Trophoblast cell (in vitro differentiated cells and primary cell): Measurements from ENCODE around the gene JPH3.

Experiments
- DNase-seq, 2 donors: peaks; one replicate each; pipeline ENCODE4 v3.0.0-alpha.2; 2016
- H2AFZ ChIP-seq: 2 replicates; pipeline ENCODE4 v1.6.1; 2013; ENCODE audit warnings: low read length, moderate library complexity, mild to moderate bottlenecking; ENCODE audit not compliant: insufficient read depth, poor library complexity
- H2AK5ac ChIP-seq: 2 replicates; pipeline ENCODE4 v1.6.1; 2013; ENCODE audit warnings: mild to moderate bottlenecking, low read length
- H2BK120ac ChIP-seq: 2 replicates; pipeline ENCODE4 v1.6.1; 2013; ENCODE audit warnings: low read length, mild to moderate bottlenecking, moderate library complexity; ENCODE audit not compliant: insufficient read depth, poor library complexity
- H2BK12ac ChIP-seq: 2 replicates; pipeline ENCODE4 v1.6.1; 2013; ENCODE audit warnings: mild to moderate bottlenecking, low read length, moderate library complexity
- H2BK5ac ChIP-seq: 2 replicates; pipeline ENCODE4 v1.6.1; 2013; ENCODE audit warnings: low read length, low read depth, moderate library complexity, mild to moderate bottlenecking; ENCODE audit not compliant: poor library complexity
- H3K14ac ChIP-seq: 2 replicates; pipeline ENCODE4 v1.6.1; 2013; ENCODE audit warnings: mild to moderate bottlenecking, low read length
- H3K18ac ChIP-seq: 2 replicates; pipeline ENCODE4 v1.6.1; 2013; ENCODE audit warnings: mild to moderate bottlenecking, low read length
- H3K23ac ChIP-seq: 2 replicates; pipeline ENCODE4 v1.6.1; 2013; ENCODE audit warnings: low read length
- H3K27ac ChIP-seq: 2 replicates; pipeline ENCODE4 v1.5.1; 2013; ENCODE audit warnings: low read depth, mild to moderate bottlenecking, inconsistent platforms, low read length, moderate library complexity
- H3K27me3 ChIP-seq: 2 replicates; pipeline ENCODE4 v1.6.1; 2013; ENCODE audit warnings: inconsistent platforms, mild to moderate bottlenecking, low read length, moderate library complexity; ENCODE audit not compliant: insufficient read depth
- H3K36me3 ChIP-seq, 2 experiments: 1 replicate in 1 of 2; 2 replicates in 1 of 2; pipeline ENCODE4 v1.6.1; 2013; ENCODE audit warnings: low read length in 2 of 2, mild to moderate bottlenecking in 2 of 2, moderate library complexity in 1 of 2; ENCODE audit not compliant: insufficient read depth in 2 of 2, control insufficient read depth in 1 of 2
- H3K4ac ChIP-seq: 2 replicates; pipeline ENCODE4 v1.6.1; 2013; ENCODE audit warnings: low read depth, mild to moderate bottlenecking, low read length, moderate library complexity
- H3K4me1 ChIP-seq, 2 experiments: 1 replicate in 1 of 2; 2 replicates in 1 of 2; pipeline ENCODE4 v1.6.1; 2013; ENCODE audit warnings: low read length in 2 of 2, mild to moderate bottlenecking in 2 of 2, moderate library complexity in 1 of 2; ENCODE audit not compliant: insufficient read depth in 2 of 2, control insufficient read depth in 1 of 2
- H3K4me2 ChIP-seq: 2 replicates; pipeline ENCODE4 v1.6.1; 2013; ENCODE audit warnings: inconsistent platforms, mild to moderate bottlenecking, low read length, moderate library complexity
- H3K4me3 ChIP-seq: 2 replicates; pipeline ENCODE4 v1.5.1; 2013; ENCODE audit warnings: mild to moderate bottlenecking, low read depth, low read length, inconsistent platforms
- H3K79me1 ChIP-seq: one replicate; pipeline ENCODE4 v1.6.1; 2013; ENCODE audit warnings: low read length
- H3K79me2 ChIP-seq: 2 replicates; pipeline ENCODE4 v1.6.1; 2013; ENCODE audit warnings: low read length, mild to moderate bottlenecking; ENCODE audit not compliant: control insufficient read depth, insufficient read depth, poor library complexity
- H3K9ac ChIP-seq: 2 replicates; pipeline ENCODE4 v1.6.1; 2013; ENCODE audit warnings: mild to moderate bottlenecking, low read length
- H3K9me3 ChIP-seq: 2 replicates; pipeline ENCODE4 v1.6.1; 2013; ENCODE audit warnings: low read depth, mild to moderate bottlenecking, control low read depth, inconsistent platforms, low read length; ENCODE audit not compliant: insufficient read depth
- H4K12ac ChIP-seq: 2 replicates; pipeline ENCODE4 v1.6.1; 2013; ENCODE audit warnings: low read depth, mild to moderate bottlenecking, low read length, moderate library complexity
- H4K8ac ChIP-seq: 2 replicates; pipeline ENCODE4 v1.6.1; 2013; ENCODE audit warnings: low read depth, mild to moderate bottlenecking, low read length, moderate library complexity
- H4K91ac ChIP-seq: one replicate; pipeline ENCODE4 v1.6.1; 2013; ENCODE audit warnings: low read depth, mild to moderate bottlenecking, low read length, moderate library complexity
- whole genome bisulfite sequencing: extraction: QIAGEN DNeasy Blood & Tissue Kit; methylation state at CpG from one replicate; pipeline ENCODE4 v1.1.7; 2013; ENCODE audit warnings: missing lambda C conversion rate; ENCODE audit not compliant: insufficient read length, insufficient coverage; ENCODE audit errors: extremely low coverage; 5-methylcytosine and 5-hydroxymethylcytosine counted together

JPH3 gene

GRCh38 chr16:87615621-87616041 is 13.3 kb downstream of the JPH3 start:
- no peak overlapping the region for H2BK5ac ChIP-seq
- no peaks in the 10 kb centered on the region for H3K4me1 ChIP-seq
- no peaks in the 10 kb centered on the region for H3K79me2 ChIP-seq
- no peak overlapping the region for H4K8ac ChIP-seq
- no peak overlapping the region for H2BK120ac ChIP-seq
- H3K36me3 ChIP-seq = no peaks in the 10 kb centered on the region
- H4K12ac ChIP-seq = no peak overlapping the region
- H3K9me3 ChIP-seq = peaks cover 2% of the 10 kb centered on the region
- H2AFZ ChIP-seq = no peak overlapping the region
- no peak overlapping the region for H3K14ac ChIP-seq
- no peaks in the 10 kb centered on the region for H3K27me3 ChIP-seq
- no peak overlapping the region for H4K91ac ChIP-seq
- H3K4me2 ChIP-seq = no peak overlapping the region
- no peak overlapping the region for H3K23ac ChIP-seq
- no peak overlapping the region for H3K9ac ChIP-seq
- H2AK5ac ChIP-seq = no peak overlapping the region
- no peak overlapping the region for H3K4ac ChIP-seq
- no peak overlapping the region for H3K18ac ChIP-seq
- H3K79me1 ChIP-seq = no peaks in the 10 kb centered on the region
- no CpG with 5 or more reads among the region's 19 CpGs for WGBS
- no peak overlapping the region for H2BK12ac ChIP-seq
- DNase-seq = no peak
- no peak overlapping the region for H3K4me3 ChIP-seq
- no peak overlapping the region for H3K27ac ChIP-seq

- Histone ChIP-seq H3K4ac (no peak overlapping the region), H3K4me1 (no peaks in the 10 kb centered on the region), H3K79me2 (no peaks in the 10 kb centered on the region), H3K14ac (no peak overlapping the region), H3K79me1 (no peaks in the 10 kb centered on the region), H3K23ac (no peak overlapping the region), H3K27me3 (no peaks in the 10 kb centered on the region), H3K36me3 (no peaks in the 10 kb centered on the region), H3K9ac (no peak overlapping the region), H2AFZ (no peak overlapping the region), H4K8ac (no peak overlapping the region), H4K91ac (no peak overlapping the region), H2BK5ac (no peak overlapping the region), H3K27ac (no peak overlapping the region), H3K9me3 (peaks cover 2% of the 10 kb centered on the region), H2BK120ac (no peak overlapping the region), H3K18ac (no peak overlapping the region), H4K12ac (no peak overlapping the region), H2BK12ac (no peak overlapping the region), H2AK5ac (no peak overlapping the region), H3K4me3 (no peak overlapping the region), H3K4me2 (no peak overlapping the region)
- no CpG with 5 or more reads among the region's 17 CpGs for WGBS
- DNase-seq = no peak
Observed at GRCh38 chr16:87616556-87616955, 14.2 kb downstream of the JPH3 start.

- no peaks in the 10 kb centered on the region for H3K4me1 ChIP-seq
- no peak overlapping the region for H3K4me3 ChIP-seq
- H3K9ac ChIP-seq = no peak overlapping the region
- no peaks in the 10 kb centered on the region for H3K79me1 ChIP-seq
- no peaks in the 10 kb centered on the region for H3K79me2 ChIP-seq
- H3K4me2 ChIP-seq = no peak overlapping the region
- H3K14ac ChIP-seq = no peak overlapping the region
- DNase-seq = no peak
- no peak overlapping the region for H3K4ac ChIP-seq
- WGBS = no CpG with 5 or more reads among the region's 12 CpGs
- no peak overlapping the region for H3K18ac ChIP-seq
- H3K27me3 ChIP-seq = no peaks in the 10 kb centered on the region
- H2BK5ac ChIP-seq = no peak overlapping the region
- no peak overlapping the region for H3K27ac ChIP-seq
- no peaks in the 10 kb centered on the region for H3K36me3 ChIP-seq
- no peak overlapping the region for H4K91ac ChIP-seq
- H4K8ac ChIP-seq = no peak overlapping the region
- H3K9me3 ChIP-seq = peaks cover 2% of the 10 kb centered on the region
- no peak overlapping the region for H3K23ac ChIP-seq
- H2BK120ac ChIP-seq = no peak overlapping the region
- H2AFZ ChIP-seq = no peak overlapping the region
- no peak overlapping the region for H2BK12ac ChIP-seq
- no peak overlapping the region for H2AK5ac ChIP-seq
- no peak overlapping the region for H4K12ac ChIP-seq
Observed at GRCh38 chr16:87618216-87618615, 15.9 kb downstream of the JPH3 start.

GRCh38 chr16:87619360-87620200 is 17.3 kb downstream of the JPH3 start:
- Histone ChIP-seq H2BK120ac (no peak overlapping the region), H3K27ac (no peak overlapping the region), H2AK5ac (no peak overlapping the region), H3K79me2 (no peaks in the 10 kb centered on the region), H3K4me3 (no peak overlapping the region), H4K12ac (no peak overlapping the region), H4K8ac (no peak overlapping the region), H3K4me1 (no peaks in the 10 kb centered on the region), H2BK12ac (no peak overlapping the region), H2BK5ac (no peak overlapping the region), H3K4ac (no peak overlapping the region), H2AFZ (no peak overlapping the region), H3K4me2 (no peak overlapping the region), H3K36me3 (no peaks in the 10 kb centered on the region), H3K27me3 (no peaks in the 10 kb centered on the region), H4K91ac (no peak overlapping the region), H3K14ac (no peak overlapping the region), H3K9me3 (peaks cover 2% of the 10 kb centered on the region), H3K79me1 (no peaks in the 10 kb centered on the region), H3K18ac (no peak overlapping the region), H3K9ac (no peak overlapping the region), H3K23ac (no peak overlapping the region)
- no CpG with 5 or more reads among the region's 26 CpGs for WGBS
- no peak for DNase-seq
